ENCODE data around the gene SPPL3. TPM values are rescaled to one million over a fixed set of nuclear protein-coding genes. Genes with fewer than 3 reads are reported as not detected.
"Not testable (repeated sequence)": the region's sequence is repeated elsewhere in the genome, so short reads cannot be mapped to it uniquely, and the experiment has no call there.

The SPPL3 gene
- total RNA-seq, 1 experiment from 2014 or later = 32.5 TPM

- H3K9me3 Mint-ChIP-seq = peaks cover 5% of the 10 kb centered on the region
- no peaks in the 10 kb centered on the region for H3K27me3 Mint-ChIP-seq (ENCODE audit: low read depth)
- no peak overlapping the region for H3K4me3 Mint-ChIP-seq
- no peak for DNase-seq (ENCODE audit: low spot score)
- H3K36me3 Mint-ChIP-seq = peaks cover 22% of the 10 kb centered on the region
- H3K4me1 Mint-ChIP-seq = no peaks in the 10 kb centered on the region
- ChIA-PET POLR2A (no interaction called here), CTCF (interaction anchor here (1.3 kb wide), 1 partner anchor 271 kb away, joined by 3 read pairs; no protein-coding TSS in a partner anchor)
- no peak for TF ChIP-seq ZNF396 (CRISPR knock-in tag; IDR thresholded peaks at IDR 0.05; ENCODE audit: borderline replicate concordance)
- no peak for TF ChIP-seq ZNF416 (CRISPR knock-in tag; IDR thresholded peaks at IDR 0.05)
- no peak for TF ChIP-seq MAX (CRISPR knock-in tag; IDR thresholded peaks at IDR 0.05)
- TF ChIP-seq ZNF423 (CRISPR knock-in tag; IDR thresholded peaks at IDR 0.05) = no peak
- TF ChIP-seq ZNF219 (CRISPR knock-in tag; IDR thresholded peaks at IDR 0.05; ENCODE audit: borderline replicate concordance) = no peak
- no peak for TF ChIP-seq SMAD4 (CRISPR knock-in tag; IDR thresholded peaks at IDR 0.05)
- no peak for TF ChIP-seq TEAD1 (CRISPR knock-in tag; IDR thresholded peaks at IDR 0.05)
- no peak for TF ChIP-seq PREB (CRISPR knock-in tag; IDR thresholded peaks at IDR 0.05; ENCODE audit: borderline replicate concordance)
- TF ChIP-seq ZNF317 (CRISPR knock-in tag; IDR thresholded peaks at IDR 0.05; ENCODE audit: borderline replicate concordance, low read depth) = no peak
- no peak for ATAC-seq
- 0 out of 2 replicates have a peak overlapping the region, but pooled peaks have one; percentile 49 for H3K27ac Mint-ChIP-seq
These were observed 169.9 kb downstream of the SPPL3 start for GRCh38 chr12:120734210-120734609.

GRCh38 chr12:120733574-120733973 lies 170.6 kb downstream of the SPPL3 start:
- no peak for DNase-seq (ENCODE audit: low spot score)
- Mint-ChIP-seq H3K4me3 (no peak overlapping the region), H3K27me3 (ENCODE audit: low read depth) (no peaks in the 10 kb centered on the region), H3K4me1 (no peaks in the 10 kb centered on the region), H3K9me3 (peaks cover 5% of the 10 kb centered on the region), H3K27ac (no peak overlapping the region), H3K36me3 (peaks cover 22% of the 10 kb centered on the region)
- POLR2A ChIA-PET = no interaction called here
- no peak for TF ChIP-seq MXD4 (CRISPR knock-in tag; IDR thresholded peaks at IDR 0.05; ENCODE audit: borderline replicate concordance)
- TF ChIP-seq ATF3 (CRISPR knock-in tag; conservative IDR thresholded peaks at IDR 0.05) = no peak
- no peak for TF ChIP-seq GABPB1 (CRISPR knock-in tag; IDR thresholded peaks at IDR 0.05)
- TF ChIP-seq GRHL2 (CRISPR knock-in tag; IDR thresholded peaks at IDR 0.05; ENCODE audit: insufficient replicate concordance, severe bottlenecking) = no peak
- TF ChIP-seq ZNF425 (CRISPR knock-in tag; conservative IDR thresholded peaks at IDR 0.05) = no peak
- no peak for TF ChIP-seq HMGXB4 (CRISPR knock-in tag; IDR thresholded peaks at IDR 0.05)
- TF ChIP-seq E2F4 (CRISPR knock-in tag; IDR thresholded peaks at IDR 0.05; ENCODE audit: borderline replicate concordance, low read depth) = no peak
- no peak for TF ChIP-seq CREB1 (CRISPR knock-in tag; IDR thresholded peaks at IDR 0.05)
- no peak for TF ChIP-seq ZNF317 (CRISPR knock-in tag; IDR thresholded peaks at IDR 0.05; ENCODE audit: borderline replicate concordance, low read depth)
- no peak for TF ChIP-seq NR1H2 (CRISPR knock-in tag; IDR thresholded peaks at IDR 0.05)
- no peak for ATAC-seq
- CTCF ChIA-PET = interaction anchor here (1.3 kb wide), 1 partner anchor 272 kb away, joined by 3 read pairs; no protein-coding TSS in a partner anchor

GRCh38 chr12:120732198-120732597 lies 172.0 kb downstream of the SPPL3 start:
- DNase-seq (ENCODE audit: low spot score); POLR2A ChIA-PET; H3K4me3 Mint-ChIP-seq; CTCF ChIA-PET; H3K4me1 Mint-ChIP-seq; H3K9me3 Mint-ChIP-seq; H3K27ac Mint-ChIP-seq; H3K27me3 Mint-ChIP-seq (ENCODE audit: low read depth); ATAC-seq: not testable (repeated sequence)
- peaks cover 22% of the 10 kb centered on the region for H3K36me3 Mint-ChIP-seq
